Astrocyte (in vitro differentiated cells and primary cell): ENCODE measurements around the gene KRT12. TPM values are rescaled to one million over a fixed set of nuclear protein-coding genes. Genes with fewer than 3 reads are reported as not detected.
A peak's percentile ranks its signal among the peaks of the same experiment; 100 is the strongest.
"Not testable (repeated sequence)": the region's sequence is repeated elsewhere in the genome, so short reads cannot be mapped to it uniquely, and the experiment has no call there.

Experiments used
- DNase-seq: peaks from one replicate; pipeline ENCODE4 v3.0.0-alpha.2; 2010; ENCODE audit warnings: low read depth
- FAIRE-seq: peaks from 2 replicates; lab custom pipeline; 2011; peaks lifted over from hg19 to GRCh38; lab: Jason Lieb, UNC
- H2AFZ ChIP-seq: 2 replicates; pipeline ENCODE4 v1.6.0; 2012; ENCODE audit warnings: low read depth, low read length, inconsistent platforms
- H3K27ac ChIP-seq: 2 replicates; pipeline ENCODE4 v1.5.1; 2011; ENCODE audit warnings: low read depth, low read length, inconsistent platforms
- H3K27me3 ChIP-seq: 2 replicates; pipeline ENCODE4 v1.6.0; 2011; ENCODE audit warnings: low read length, inconsistent platforms; ENCODE audit not compliant: insufficient read depth
- H3K36me3 ChIP-seq: 2 replicates; pipeline ENCODE4 v1.5.1; 2011; ENCODE audit warnings: low read length, inconsistent platforms; ENCODE audit not compliant: insufficient read depth
- H3K4me1 ChIP-seq: 2 replicates; pipeline ENCODE4 v1.5.1; 2011; ENCODE audit warnings: low read length, inconsistent platforms; ENCODE audit not compliant: insufficient read depth
- H3K4me2 ChIP-seq: 2 replicates; pipeline ENCODE4 v1.6.0; 2012; ENCODE audit warnings: low read length, inconsistent platforms
- H3K4me3 ChIP-seq: 2 replicates; pipeline ENCODE4 v1.5.1; 2011; ENCODE audit warnings: low read depth, mild to moderate bottlenecking, low read length, inconsistent platforms; ENCODE audit not compliant: insufficient read depth
- H3K79me2 ChIP-seq: 2 replicates; pipeline ENCODE4 v1.6.0; 2012; ENCODE audit warnings: mild to moderate bottlenecking, low read length, inconsistent platforms; ENCODE audit not compliant: insufficient read depth
- H3K9ac ChIP-seq: 2 replicates; pipeline ENCODE4 v1.6.0; 2012; ENCODE audit warnings: mild to moderate bottlenecking, low read length, inconsistent platforms
- H3K9me3 ChIP-seq: 2 replicates; pipeline ENCODE4 v1.5.1; 2012; ENCODE audit warnings: low read depth, mild to moderate bottlenecking, low read length, inconsistent platforms; ENCODE audit not compliant: insufficient read depth
- H4K20me1 ChIP-seq: 2 replicates; pipeline ENCODE4 v1.6.0; 2012; ENCODE audit warnings: low read length, inconsistent platforms; ENCODE audit not compliant: insufficient read depth
- H3K27ac Mint-ChIP-seq: one replicate; pipeline ENCODE4 v1.8.0; 2021; ENCODE audit warnings: mild to moderate bottlenecking, mixed read lengths; ENCODE audit not compliant: unreplicated experiment
- H3K27me3 Mint-ChIP-seq: one replicate; pipeline ENCODE4 v1.8.0; 2021; ENCODE audit warnings: low read depth, mixed read lengths; ENCODE audit not compliant: unreplicated experiment
- H3K36me3 Mint-ChIP-seq: one replicate; pipeline ENCODE4 v1.8.0; 2021; ENCODE audit warnings: low read depth, mixed read lengths; ENCODE audit not compliant: unreplicated experiment
- H3K4me1 Mint-ChIP-seq: one replicate; pipeline ENCODE4 v1.8.0; 2021; ENCODE audit warnings: low read depth, mixed read lengths; ENCODE audit not compliant: unreplicated experiment
- H3K4me3 Mint-ChIP-seq: one replicate; pipeline ENCODE4 v1.8.0; 2021; ENCODE audit warnings: mild to moderate bottlenecking, moderate library complexity, mixed read lengths; ENCODE audit not compliant: unreplicated experiment
- H3K9me3 Mint-ChIP-seq: one replicate; pipeline ENCODE4 v1.8.0; 2021; ENCODE audit warnings: mild to moderate bottlenecking, mixed read lengths; ENCODE audit not compliant: unreplicated experiment
- CTCF ChIP-seq: IDR thresholded peaks from 2 replicates; pipeline ENCODE4 v1.5.1; 2011; ENCODE audit warnings: low read depth, mild to moderate bottlenecking, inconsistent platforms, low read length, moderate library complexity; ENCODE audit not compliant: insufficient read depth
- EZH2 ChIP-seq: IDR thresholded peaks from 2 replicates; pipeline ENCODE4 v1.6.1; 2012; ENCODE audit warnings: mild to moderate bottlenecking, low read length, inconsistent platforms; ENCODE audit not compliant: insufficient read depth
- total RNA-seq: library from RNA; stranded (reverse); gene quantifications from 2 replicates; pipeline ENCODE4 v1.2.1, GENCODE V29; 2021

Gene KRT12
- total RNA-seq, 1 donor from 2014 or later, result not detected

- Histone ChIP-seq H3K27me3 (no peaks in the 10 kb centered on the region), H3K9me3 (no peaks in the 10 kb centered on the region), H3K27ac (no peak overlapping the region), H3K9ac (no peak overlapping the region), H3K4me2 (no peak overlapping the region), H2AFZ (no peak overlapping the region), H3K4me1 (peaks cover 8% of the 10 kb centered on the region), H3K36me3 (peaks cover 13% of the 10 kb centered on the region), H3K4me3 (no peak overlapping the region), H3K79me2 (peaks cover 21% of the 10 kb centered on the region), H4K20me1 (no peaks in the 10 kb centered on the region)
- FAIRE-seq, result no peak
- no peaks in the 10 kb centered on the region for H3K9me3 Mint-ChIP-seq
- TF ChIP-seq EZH2, result no peak
- no peak for TF ChIP-seq CTCF
- H3K27ac Mint-ChIP-seq, result no peak overlapping the region
- peaks cover 13% of the 10 kb centered on the region for H3K4me1 Mint-ChIP-seq
- no peak for DNase-seq
- H3K27me3 Mint-ChIP-seq, result peaks cover 4% of the 10 kb centered on the region
- no peak overlapping the region for H3K4me3 Mint-ChIP-seq
- H3K36me3 Mint-ChIP-seq, result peaks cover 5% of the 10 kb centered on the region
Observed at GRCh38 chr17:40815381-40815780, 51.6 kb downstream of the KRT12 start.

- not testable (repeated sequence) for H3K27me3 ChIP-seq, H3K4me3 ChIP-seq, H3K4me2 ChIP-seq, H3K27me3 Mint-ChIP-seq, H3K4me3 Mint-ChIP-seq, H3K27ac ChIP-seq, H3K9ac ChIP-seq, DNase-seq, H4K20me1 ChIP-seq, FAIRE-seq, H3K9me3 Mint-ChIP-seq, H3K36me3 Mint-ChIP-seq, H3K27ac Mint-ChIP-seq, H2AFZ ChIP-seq, H3K9me3 ChIP-seq
- Histone ChIP-seq H3K79me2 (peaks cover 16% of the 10 kb centered on the region), H3K36me3 (peaks cover 13% of the 10 kb centered on the region), H3K4me1 (peaks cover 12% of the 10 kb centered on the region)
- peaks cover 13% of the 10 kb centered on the region for H3K4me1 Mint-ChIP-seq
Observed at GRCh38 chr17:40814657-40815056, 52.4 kb downstream of the KRT12 start.

GRCh38 chr17:40813804-40814203 lies 53.2 kb downstream of the KRT12 start:
- Histone ChIP-seq H3K27me3 (no peaks in the 10 kb centered on the region), H3K4me2 (peak overlapping the region; percentile 15), H2AFZ (no peak overlapping the region), H3K4me1 (peaks cover 12% of the 10 kb centered on the region), H3K27ac (no peak overlapping the region), H4K20me1 (no peaks in the 10 kb centered on the region), H3K79me2 (peaks cover 16% of the 10 kb centered on the region), H3K36me3 (peaks cover 13% of the 10 kb centered on the region), H3K9me3 (no peaks in the 10 kb centered on the region), H3K4me3 (no peak overlapping the region), H3K9ac (no peak overlapping the region)
- H3K4me3 Mint-ChIP-seq, result no peak overlapping the region
- peaks cover 10% of the 10 kb centered on the region for H3K27me3 Mint-ChIP-seq
- TF ChIP-seq CTCF (no peak), EZH2 (no peak)
- H3K36me3 Mint-ChIP-seq, result peaks cover 5% of the 10 kb centered on the region
- no peaks in the 10 kb centered on the region for H3K9me3 Mint-ChIP-seq
- DNase-seq (peak; percentile 46), FAIRE-seq (no peak)
- H3K4me1 Mint-ChIP-seq, result peaks cover 13% of the 10 kb centered on the region
- H3K27ac Mint-ChIP-seq, result no peak overlapping the region
